Skeletal muscle satellite cell (primary cell): Measurements from ENCODE around the gene PTCD1.
"Not testable (repeated sequence)": the region's sequence is repeated elsewhere in the genome, so short reads cannot be mapped to it uniquely, and the experiment has no call there.

Experiments
- H3K27me3 ChIP-seq: 2 replicates; pipeline ENCODE4 v1.7.0; 2013; ENCODE audit warnings: low read length; ENCODE audit not compliant: control insufficient read depth, insufficient read depth
- H3K36me3 ChIP-seq: 2 replicates; pipeline ENCODE4 v1.7.0; 2013; ENCODE audit warnings: mild to moderate bottlenecking, control low read depth, low read length; ENCODE audit not compliant: insufficient read depth
- H3K4me1 ChIP-seq: 2 replicates; pipeline ENCODE4 v1.7.0; 2013; ENCODE audit warnings: low read length; ENCODE audit not compliant: control insufficient read depth, insufficient read depth
- H3K4me2 ChIP-seq: 2 replicates; pipeline ENCODE4 v1.7.0; 2013; ENCODE audit warnings: mild to moderate bottlenecking, low read length
- H3K4me3 ChIP-seq: 2 replicates; pipeline ENCODE4 v1.7.0; 2013; ENCODE audit warnings: low read length
- H3K9ac ChIP-seq: 2 replicates; pipeline ENCODE4 v1.7.0; 2013; ENCODE audit warnings: mild to moderate bottlenecking, low read depth, low read length, moderate library complexity
- H3K9me3 ChIP-seq: replicated peaks from 2 replicates; pipeline ENCODE4 v1.7.0; 2013; ENCODE audit warnings: mild to moderate bottlenecking, control low read depth, low read length

Gene PTCD1

GRCh38 chr7:99381664-99382075 is 56.9 kb downstream of the PTCD1 start:
- Histone ChIP-seq H3K4me1 (peaks cover 28% of the 10 kb centered on the region), H3K27me3 (no peaks in the 10 kb centered on the region), H3K9ac (no peak overlapping the region), H3K36me3 (peaks cover 29% of the 10 kb centered on the region), H3K4me3 (no peak overlapping the region), H3K4me2 (no peak overlapping the region), H3K9me3 (no peaks in the 10 kb centered on the region)

GRCh38 chr7:99380823-99381663 is 57.6 kb downstream of the PTCD1 start:
- Histone ChIP-seq H3K4me1 (peaks cover 31% of the 10 kb centered on the region), H3K27me3 (no peaks in the 10 kb centered on the region), H3K4me2 (no peak overlapping the region), H3K9me3 (no peaks in the 10 kb centered on the region), H3K4me3 (no peak overlapping the region), H3K36me3 (peaks cover 24% of the 10 kb centered on the region), H3K9ac (peak overlapping the region; percentile 0)

GRCh38 chr7:99380032-99380822 is 58.4 kb downstream of the PTCD1 start:
- Histone ChIP-seq H3K4me2 (peak overlapping the region; percentile 71), H3K36me3 (peaks cover 24% of the 10 kb centered on the region), H3K9me3 (no peaks in the 10 kb centered on the region), H3K27me3 (no peaks in the 10 kb centered on the region), H3K4me3 (no peak overlapping the region), H3K4me1 (peaks cover 31% of the 10 kb centered on the region), H3K9ac (peak overlapping the region; percentile 69)

GRCh38 chr7:99379693-99380031 is 58.9 kb downstream of the PTCD1 start:
- Histone ChIP-seq H3K4me1 (peaks cover 31% of the 10 kb centered on the region), H3K9ac (peak overlapping the region; percentile 69), H3K4me2 (peak overlapping the region; percentile 71), H3K36me3 (peaks cover 24% of the 10 kb centered on the region)
- H3K27me3 ChIP-seq, H3K9me3 ChIP-seq, H3K4me3 ChIP-seq: not testable (repeated sequence)

GRCh38 chr7:99379043-99379577 is 59.5 kb downstream of the PTCD1 start:
- Histone ChIP-seq H3K9ac (peak overlapping the region; percentile 69), H3K27me3 (no peaks in the 10 kb centered on the region), H3K4me2 (peak overlapping the region; percentile 71), H3K4me1 (peaks cover 31% of the 10 kb centered on the region), H3K9me3 (no peaks in the 10 kb centered on the region), H3K36me3 (peaks cover 23% of the 10 kb centered on the region), H3K4me3 (no peak overlapping the region)

GRCh38 chr7:99375070-99375807 is 63.4 kb downstream of the PTCD1 start:
- peaks cover 33% of the 10 kb centered on the region for H3K4me1 ChIP-seq
- peak overlapping the region; percentile 92 for H3K4me2 ChIP-seq
- H3K9me3 ChIP-seq, result no peaks in the 10 kb centered on the region
- no peaks in the 10 kb centered on the region for H3K27me3 ChIP-seq
- peaks cover 5% of the 10 kb centered on the region for H3K36me3 ChIP-seq
- H3K9ac ChIP-seq, result peak overlapping the region; percentile 82
- peak overlapping the region; percentile 92 for H3K4me3 ChIP-seq

- peak within 1 kb of the TSS; percentile 82 for H3K9ac ChIP-seq
- peak within 1 kb of the TSS; percentile 92 for H3K4me3 ChIP-seq
- H3K36me3 ChIP-seq, result peaks cover 5% of the 10 kb centered on the region
- peaks cover 26% of the 10 kb centered on the region for H3K4me1 ChIP-seq
- peak within 1 kb of the TSS; percentile 92 for H3K4me2 ChIP-seq
- H3K9me3 ChIP-seq, result no peaks in the 10 kb centered on the region
- H3K27me3 ChIP-seq, result no peaks in the 10 kb centered on the region
Measured at GRCh38 chr7:99374111-99375064, 64.2 kb downstream of the PTCD1 start, which contains the start of gene ARPC1B. Gene ARPC1B (plus strand): TSS chr7:99374730. CDS start chr7:99385715, 10,985 bp downstream.

- Histone ChIP-seq H3K4me3 (peak overlapping the region; percentile 92), H3K36me3 (peaks cover 7% of the 10 kb centered on the region), H3K4me2 (peak overlapping the region; percentile 92), H3K9ac (peak overlapping the region; percentile 82), H3K27me3 (no peaks in the 10 kb centered on the region), H3K9me3 (no peaks in the 10 kb centered on the region), H3K4me1 (peaks cover 20% of the 10 kb centered on the region)
Measured at GRCh38 chr7:99373091-99374066, 65.2 kb downstream of the PTCD1 start.

GRCh38 chr7:99372275-99373090 is 66.1 kb downstream of the PTCD1 start:
- H3K9ac ChIP-seq, result no peak overlapping the region
- peak overlapping the region; percentile 62 for H3K4me2 ChIP-seq
- peaks cover 20% of the 10 kb centered on the region for H3K4me1 ChIP-seq
- H3K4me3 ChIP-seq, result no peak overlapping the region
- H3K36me3 ChIP-seq, result peaks cover 3% of the 10 kb centered on the region
- no peaks in the 10 kb centered on the region for H3K27me3 ChIP-seq
- H3K9me3 ChIP-seq, result no peaks in the 10 kb centered on the region
